ENCODE data around the gene NFATC1.

The NFATC1 gene

GRCh38 chr18:79367480-79367879, 28.2 kb upstream of the NFATC1 start:
- TF ChIP-seq, protein P1, sequence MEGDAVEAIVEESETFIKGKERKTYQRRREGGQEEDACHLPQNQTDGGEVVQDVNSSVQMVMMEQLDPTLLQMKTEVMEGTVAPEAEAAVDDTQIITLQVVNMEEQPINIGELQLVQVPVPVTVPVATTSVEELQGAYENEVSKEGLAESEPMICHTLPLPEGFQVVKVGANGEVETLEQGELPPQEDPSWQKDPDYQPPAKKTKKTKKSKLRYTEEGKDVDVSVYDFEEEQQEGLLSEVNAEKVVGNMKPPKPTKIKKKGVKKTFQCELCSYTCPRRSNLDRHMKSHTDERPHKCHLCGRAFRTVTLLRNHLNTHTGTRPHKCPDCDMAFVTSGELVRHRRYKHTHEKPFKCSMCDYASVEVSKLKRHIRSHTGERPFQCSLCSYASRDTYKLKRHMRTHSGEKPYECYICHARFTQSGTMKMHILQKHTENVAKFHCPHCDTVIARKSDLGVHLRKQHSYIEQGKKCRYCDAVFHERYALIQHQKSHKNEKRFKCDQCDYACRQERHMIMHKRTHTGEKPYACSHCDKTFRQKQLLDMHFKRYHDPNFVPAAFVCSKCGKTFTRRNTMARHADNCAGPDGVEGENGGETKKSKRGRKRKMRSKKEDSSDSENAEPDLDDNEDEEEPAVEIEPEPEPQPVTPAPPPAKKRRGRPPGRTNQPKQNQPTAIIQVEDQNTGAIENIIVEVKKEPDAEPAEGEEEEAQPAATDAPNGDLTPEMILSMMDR (IDR thresholded peaks at IDR 0.05; ENCODE audit: control insufficient read depth, extremely low read depth, insufficient read depth) = no peak

GRCh38 chr18:79367989-79368388, 27.7 kb upstream of the NFATC1 start:
- H3K4me3 ChIP-seq (ENCODE audit: low read depth, low read length) = no peak overlapping the region
- TF ChIP-seq, protein P1 (IDR thresholded peaks at IDR 0.05; ENCODE audit: control insufficient read depth, extremely low read depth, insufficient read depth) = no peak
- DNase-seq (ENCODE audit: low read depth) = no peak

More at GRCh38 chr18:79367480-79367879, 28.2 kb upstream of the NFATC1 start:
- H3K4me3 ChIP-seq (ENCODE audit: low read depth, low read length) = no peak overlapping the region
- no peak for DNase-seq (ENCODE audit: low read depth)

DNA sequence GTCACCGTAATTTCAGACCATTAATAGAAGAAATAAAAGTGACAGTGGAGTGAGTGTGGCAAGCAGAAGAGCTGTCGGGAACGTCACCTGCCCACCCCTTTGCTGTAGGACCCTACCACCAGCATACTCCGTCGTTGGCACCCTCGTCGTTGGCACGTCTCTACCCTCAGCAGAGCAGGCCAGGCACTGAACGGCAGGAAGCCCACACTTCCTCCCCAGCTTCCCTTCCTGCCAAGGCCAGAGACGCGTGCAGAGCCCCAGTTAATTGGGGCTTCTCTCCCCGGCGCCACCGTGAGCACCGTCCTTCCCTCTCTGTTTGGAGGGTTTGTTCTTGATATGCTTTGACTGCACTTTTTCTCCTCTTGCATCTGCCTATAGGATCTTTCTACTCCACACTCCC, 27.0 kb upstream of the NFATC1 start:
- TF ChIP-seq, protein P1 (IDR thresholded peaks at IDR 0.05; ENCODE audit: control insufficient read depth, extremely low read depth, insufficient read depth) = no peak
- DNase-seq (ENCODE audit: low read depth) = no peak
- no peak overlapping the region for H3K4me3 ChIP-seq (ENCODE audit: low read depth, low read length)

DNA sequence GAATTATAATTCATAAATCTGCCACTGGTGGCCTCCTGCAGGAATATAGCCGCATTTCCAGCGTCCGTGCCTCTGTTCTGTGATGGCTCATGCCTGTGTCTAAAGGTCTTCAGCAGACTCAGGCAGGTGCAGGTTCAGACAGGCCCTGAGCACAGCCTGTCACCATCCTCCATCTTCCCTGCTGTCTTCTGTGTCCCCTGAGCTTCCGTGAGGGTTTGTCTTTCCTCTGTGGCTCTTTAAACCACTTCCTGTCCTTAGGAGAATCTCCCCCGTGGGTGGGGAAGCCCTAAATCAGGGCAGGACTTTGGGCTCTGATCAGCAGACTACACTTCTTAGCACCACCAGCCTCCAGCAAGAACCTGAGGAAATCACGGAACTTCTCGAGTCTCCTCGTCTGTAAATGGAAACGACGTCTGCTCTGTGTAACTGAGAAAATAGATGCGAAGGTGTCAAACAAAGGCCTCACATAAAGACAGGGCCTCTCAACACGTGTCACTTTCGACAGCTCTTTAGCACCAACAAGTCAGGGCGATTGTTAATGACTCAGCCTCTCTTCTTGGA, 24.1 kb upstream of the NFATC1 start:
- no peak overlapping the region for H3K4me3 ChIP-seq (ENCODE audit: low read depth, low read length)
- DNase-seq (ENCODE audit: low read depth) = no peak
- TF ChIP-seq, protein P1 (IDR thresholded peaks at IDR 0.05; ENCODE audit: control insufficient read depth, extremely low read depth, insufficient read depth) = no peak

DNA sequence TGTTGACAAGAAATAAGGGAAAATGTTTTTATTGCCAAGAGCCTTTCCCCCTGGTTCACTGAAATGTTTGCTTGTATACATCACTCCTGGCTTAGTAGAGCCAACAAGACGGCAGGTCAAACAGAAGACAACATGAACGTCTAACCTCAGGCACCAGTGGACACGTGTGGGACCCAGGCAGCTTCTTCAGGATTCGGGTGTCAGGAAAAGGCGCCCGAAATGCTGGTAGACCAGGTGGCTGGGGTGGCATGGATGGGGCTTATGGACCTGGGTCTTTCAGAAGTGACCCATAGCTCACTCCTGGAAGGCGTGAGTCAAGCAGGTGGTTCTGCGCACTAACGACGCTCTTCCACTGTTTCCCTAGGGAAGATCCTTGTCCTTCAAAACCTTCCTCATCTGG, 23.3 kb upstream of the NFATC1 start:
- no peak for DNase-seq (ENCODE audit: low read depth)
- TF ChIP-seq, protein P1 (IDR thresholded peaks at IDR 0.05; ENCODE audit: control insufficient read depth, extremely low read depth, insufficient read depth) = no peak

GRCh38 chr18:79372991-79373390, 22.7 kb upstream of the NFATC1 start:
- DNase-seq (ENCODE audit: low read depth) = no peak
- TF ChIP-seq, protein P1 (IDR thresholded peaks at IDR 0.05; ENCODE audit: control insufficient read depth, extremely low read depth, insufficient read depth) = no peak
- H3K4me3 ChIP-seq (ENCODE audit: low read depth, low read length) = no peak overlapping the region

More for the DNA sequence above, 23.3 kb upstream of the NFATC1 start:
- H3K4me3 ChIP-seq (ENCODE audit: low read depth, low read length) = no peak overlapping the region

GRCh38 chr18:79373736-79374135, 22.0 kb upstream of the NFATC1 start:
- no peak overlapping the region for H3K4me3 ChIP-seq (ENCODE audit: low read depth, low read length)
- TF ChIP-seq, protein P1 (IDR thresholded peaks at IDR 0.05; ENCODE audit: control insufficient read depth, extremely low read depth, insufficient read depth) = no peak
- DNase-seq (ENCODE audit: low read depth) = no peak
